HG02678 (cell line): Measurements from ENCODE around the gene SPDL1.
A peak's percentile ranks its signal among the peaks of the same experiment; 100 is the strongest.

Experiments
- ATAC-seq: cut with Tn5 transposase; IDR thresholded peaks from one replicate; pipeline ENCODE4 v1.9.1; 2021; ENCODE audit warnings: mild to moderate bottlenecking, moderate library complexity; ENCODE audit not compliant: unreplicated experiment

Gene SPDL1

DNA sequence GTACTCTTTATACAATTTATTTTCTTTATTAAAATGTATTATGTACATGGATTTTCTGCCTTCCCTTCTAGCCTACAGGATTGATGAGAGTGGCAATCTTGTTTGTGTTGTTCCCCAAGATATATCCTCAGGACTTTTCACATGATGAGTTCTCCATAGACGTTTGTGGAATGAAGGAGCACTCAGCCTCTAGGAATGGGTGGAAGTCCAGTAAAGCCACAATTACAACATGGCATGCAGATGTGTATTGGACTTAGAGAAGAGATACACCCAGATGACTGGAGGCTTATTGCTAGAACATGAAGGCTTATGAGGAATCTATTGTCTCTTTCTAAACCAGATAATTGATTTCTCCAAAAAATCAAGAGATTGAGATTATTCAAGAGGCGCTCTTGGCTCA, 45.3 kb downstream of the SPDL1 start:
- ATAC-seq = no peak

DNA sequence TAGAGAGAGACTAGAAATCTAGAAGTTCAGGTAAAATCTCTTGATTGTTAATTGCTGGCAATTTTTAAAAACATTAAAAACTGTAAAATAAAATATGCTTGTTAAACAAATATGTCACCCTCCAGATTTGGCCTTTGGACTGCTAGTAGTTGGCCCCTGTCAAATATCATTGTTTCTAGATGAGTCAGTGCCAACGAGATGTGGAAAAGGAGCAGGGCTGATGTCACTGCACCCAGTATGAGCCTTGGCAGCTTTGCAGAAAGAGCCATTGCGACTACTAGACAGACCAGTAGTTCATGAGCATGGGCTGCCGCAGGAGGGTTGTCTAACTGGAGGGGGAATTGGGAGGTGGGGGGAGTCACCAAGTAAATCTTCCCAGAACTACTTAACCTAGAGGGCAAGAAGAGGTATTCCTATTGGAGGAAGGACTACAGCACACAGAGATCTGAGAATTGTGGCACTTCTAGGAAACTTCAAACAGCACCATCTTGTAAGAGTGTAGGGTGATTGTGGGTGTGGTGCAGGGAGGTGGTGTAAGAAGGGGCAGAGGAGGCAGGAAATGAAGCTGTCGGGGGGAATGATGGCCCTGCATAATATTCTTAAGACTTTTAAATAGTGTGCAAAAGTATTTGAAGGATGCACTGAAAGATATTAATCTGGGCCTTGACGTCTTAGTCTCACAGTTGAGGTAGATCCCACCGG, 46.4 kb downstream of the SPDL1 start:
- ATAC-seq = no peak

DNA sequence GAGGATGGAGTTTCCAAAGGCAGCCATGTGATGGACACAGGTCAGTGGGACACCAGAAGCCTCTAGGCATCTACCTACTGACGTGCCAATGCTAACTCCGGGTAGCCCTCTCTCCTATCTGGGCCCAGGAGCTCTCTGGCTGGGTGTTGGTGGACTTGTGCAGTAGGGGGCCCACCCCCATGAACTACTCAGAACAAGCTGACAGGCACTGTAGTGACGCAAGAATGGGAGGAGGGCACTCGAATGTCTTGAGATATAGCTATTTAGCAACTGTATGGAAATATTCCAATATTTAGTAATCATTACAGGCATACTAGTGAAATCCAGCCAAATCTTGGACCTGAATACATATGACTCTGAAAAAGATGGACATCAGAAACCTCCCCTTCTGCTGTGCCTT, 47.8 kb downstream of the SPDL1 start:
- ATAC-seq = no peak

DNA sequence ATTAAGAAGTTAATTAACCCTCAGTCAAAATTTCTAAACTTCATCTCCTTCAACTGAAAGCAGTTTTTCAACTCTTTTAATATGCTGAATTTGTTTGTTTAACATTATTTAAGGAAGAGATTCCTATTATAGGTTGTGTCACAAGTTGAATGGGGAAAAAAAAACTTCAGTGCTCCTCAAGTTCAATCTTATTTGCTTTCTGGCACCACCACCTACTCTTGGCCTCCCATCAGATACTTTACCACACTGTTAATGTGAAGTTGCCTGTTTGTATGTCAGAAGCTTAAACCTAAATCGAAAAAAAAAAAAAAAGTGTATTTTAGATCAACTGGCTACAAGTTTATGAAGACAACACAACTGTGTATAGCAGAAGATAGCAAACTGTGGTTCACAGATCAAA, 49.4 kb downstream of the SPDL1 start:
- no peak for ATAC-seq

DNA sequence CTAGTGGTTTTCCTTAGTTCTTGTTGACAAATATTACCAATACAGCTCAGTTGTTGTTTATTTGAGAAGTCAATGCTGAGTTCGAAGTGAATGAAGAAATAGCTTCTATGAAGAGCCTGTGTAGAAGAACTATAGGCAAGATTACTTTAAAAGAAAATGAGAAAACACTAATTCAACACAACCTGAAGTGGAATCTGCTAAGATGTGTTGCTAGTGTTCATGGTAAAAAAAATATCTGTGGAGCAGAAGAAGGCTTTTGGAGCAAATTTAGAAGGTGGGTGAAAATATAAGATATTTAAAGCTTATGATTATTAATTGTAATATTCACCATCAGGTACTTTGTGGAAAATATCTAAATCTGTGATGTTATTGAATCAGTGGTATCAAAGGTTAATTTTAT, 51.0 kb downstream of the SPDL1 start:
- no peak for ATAC-seq

DNA sequence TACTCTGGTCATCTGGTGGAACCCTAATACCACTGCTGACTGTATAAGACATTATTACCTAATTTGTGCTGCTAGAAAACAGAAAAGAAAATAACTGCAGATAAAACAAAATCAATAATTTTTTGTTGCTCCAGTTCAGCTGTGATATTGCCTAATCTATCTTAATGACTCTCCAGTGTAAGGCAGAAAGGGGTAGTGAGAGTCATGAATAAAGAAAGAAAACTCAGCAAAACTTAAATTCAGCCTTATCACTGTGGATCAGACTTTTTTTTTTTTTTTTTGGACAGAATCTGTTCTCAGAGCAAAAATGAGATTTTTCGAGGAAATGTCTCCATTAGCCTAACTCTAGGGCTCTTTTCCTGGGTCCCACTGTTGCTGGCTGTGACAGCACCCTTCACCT, 52.4 kb downstream of the SPDL1 start:
- no peak for ATAC-seq

DNA sequence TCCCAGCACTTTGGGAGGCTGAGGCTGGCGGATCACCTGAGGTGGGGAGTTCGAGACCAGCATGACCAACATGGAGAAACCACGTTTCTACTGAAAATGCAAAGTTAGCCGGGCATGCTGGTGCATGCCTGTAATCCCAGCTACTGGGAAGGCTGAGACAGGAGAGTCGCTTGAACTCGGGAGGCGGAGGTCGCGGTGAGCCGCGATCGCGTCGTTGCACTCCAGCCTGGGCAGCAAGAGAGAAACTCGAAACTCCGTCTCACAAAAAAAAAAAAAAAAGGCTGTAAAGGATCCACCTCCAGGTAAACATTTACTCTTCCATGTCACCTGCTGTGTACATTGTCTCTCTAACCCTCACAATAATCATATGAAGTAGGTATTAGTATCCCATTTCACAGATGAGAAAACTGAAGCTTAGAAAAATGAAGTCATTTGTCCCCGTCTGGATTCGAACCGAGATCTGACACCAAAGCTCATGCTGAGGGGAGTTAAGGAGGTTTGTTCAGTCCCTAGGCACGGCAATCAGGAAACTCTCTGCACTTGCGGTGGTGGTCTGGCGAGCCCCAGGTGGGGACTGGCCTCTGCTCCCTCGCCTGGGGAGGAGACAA, 53.0 kb downstream of the SPDL1 start:
- no peak for ATAC-seq

DNA sequence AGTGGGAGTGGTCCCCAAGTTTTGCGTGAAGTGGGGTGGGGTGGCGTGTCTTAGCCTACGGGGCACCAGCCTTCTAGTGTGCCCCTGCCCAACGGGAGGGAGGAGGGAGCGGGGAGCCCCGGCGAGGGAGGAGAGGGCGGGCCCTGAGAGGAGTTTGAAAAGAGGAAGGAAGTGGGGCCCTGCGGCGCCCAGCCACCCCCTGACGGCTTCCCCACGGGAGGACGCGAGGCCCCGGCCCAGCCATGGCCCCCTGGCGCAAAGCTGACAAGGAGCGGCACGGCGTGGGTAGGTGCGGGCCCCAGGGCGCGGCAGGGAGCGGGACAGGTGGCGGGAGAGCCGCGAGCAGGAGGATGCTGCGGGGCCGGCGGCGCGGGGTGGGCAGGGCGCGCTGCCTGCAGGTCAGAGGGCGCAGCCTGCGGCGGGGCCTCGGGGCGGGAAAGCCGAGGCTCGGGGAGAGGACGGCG, 53.5 kb downstream of the SPDL1 start, which contains the start of gene DOCK2:
TSS of gene DOCK2 (plus strand) at position 191 of the 464 bp plus-strand sequence. CDS start at position 243, 52 bp downstream.
- peak; percentile 94 for ATAC-seq

DNA sequence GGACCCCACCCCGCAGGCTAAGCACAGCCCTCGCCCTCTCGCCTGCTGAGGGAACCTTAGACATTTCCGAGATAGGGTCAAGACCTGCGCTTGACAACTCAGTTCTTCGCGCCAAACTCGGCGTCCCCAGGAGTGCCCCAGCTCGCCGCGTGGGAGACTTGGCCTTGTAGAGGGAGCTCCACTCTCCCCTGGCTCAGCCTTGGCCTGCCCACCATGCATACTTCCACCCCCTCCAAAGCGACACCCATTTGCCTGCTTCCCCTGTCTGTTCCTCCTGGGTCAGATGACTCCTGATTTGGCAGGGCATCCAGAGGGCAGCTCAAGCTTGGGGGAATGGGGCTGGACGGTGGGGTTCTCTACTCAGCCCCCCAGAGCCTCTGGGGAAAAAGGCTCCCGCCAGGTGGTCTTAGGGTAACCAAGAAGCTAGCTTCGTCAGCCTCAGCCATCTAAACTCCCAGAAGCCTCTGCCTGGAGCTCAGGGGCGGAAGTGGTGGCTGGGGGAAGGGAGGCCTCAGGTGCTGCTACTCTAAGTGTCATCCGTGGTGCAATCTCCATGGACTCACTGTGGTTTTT, 54.1 kb downstream of the SPDL1 start:
- ATAC-seq = peak; percentile 61

DNA sequence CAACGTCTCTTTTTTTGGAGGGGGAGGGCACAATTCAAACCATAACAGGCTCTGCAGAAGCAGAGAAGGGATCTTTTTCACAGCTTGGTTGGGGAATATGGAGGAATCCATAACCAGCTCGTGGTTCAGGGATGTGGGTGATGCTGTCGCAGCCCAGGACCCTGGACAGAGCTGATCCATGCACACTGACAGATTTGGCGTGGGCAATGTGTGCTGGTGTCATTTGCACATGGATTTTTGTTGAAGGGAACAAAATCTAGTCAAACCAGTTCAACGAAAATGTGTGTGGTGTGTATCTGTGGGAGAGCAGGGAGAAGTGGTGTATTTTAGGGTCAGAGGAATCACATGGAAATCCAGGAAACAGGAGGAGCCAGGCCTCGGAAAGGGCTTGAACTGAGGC, 57.7 kb downstream of the SPDL1 start:
- no peak for ATAC-seq

DNA sequence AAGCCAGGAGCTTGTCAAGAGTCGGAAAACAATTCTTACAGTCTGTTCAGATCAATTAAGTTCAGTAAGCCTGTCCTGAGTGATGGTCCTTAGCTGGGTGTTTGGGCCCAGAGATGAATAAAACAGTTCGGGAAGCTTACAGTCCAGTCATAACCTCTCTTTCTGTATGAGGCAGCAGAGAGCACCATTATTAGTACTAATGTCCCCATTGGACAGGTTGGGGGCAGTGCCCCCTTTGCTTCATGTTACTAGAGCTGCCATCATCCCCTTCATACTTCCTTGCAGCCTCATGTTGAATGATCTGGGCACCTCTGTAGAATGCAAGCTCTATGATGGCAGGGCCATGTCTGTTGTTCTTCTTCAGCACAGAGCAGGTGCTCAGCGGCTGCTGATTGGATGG, 63.3 kb downstream of the SPDL1 start:
- ATAC-seq = peak; percentile 31

DNA sequence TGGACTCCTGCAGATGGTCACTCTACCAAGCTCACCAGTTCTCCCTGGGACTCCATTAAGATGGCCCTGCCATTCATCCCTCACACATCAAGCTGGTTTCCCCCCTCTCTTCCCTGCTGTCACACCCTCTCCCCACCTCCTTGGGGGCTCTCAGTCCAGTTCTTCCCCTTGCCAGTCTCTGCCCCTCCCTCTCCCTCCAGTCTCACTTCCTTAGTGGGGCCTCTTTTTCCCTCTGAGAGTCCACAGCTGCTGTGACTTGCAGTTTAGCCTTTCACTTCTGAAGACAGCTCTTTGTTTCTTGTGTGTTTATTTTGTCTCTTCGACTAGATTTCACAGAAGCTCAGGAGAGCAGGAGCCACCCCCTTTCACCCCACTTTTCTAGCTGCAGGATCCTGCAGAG, 64.0 kb downstream of the SPDL1 start:
- peak; percentile 48 for ATAC-seq

DNA sequence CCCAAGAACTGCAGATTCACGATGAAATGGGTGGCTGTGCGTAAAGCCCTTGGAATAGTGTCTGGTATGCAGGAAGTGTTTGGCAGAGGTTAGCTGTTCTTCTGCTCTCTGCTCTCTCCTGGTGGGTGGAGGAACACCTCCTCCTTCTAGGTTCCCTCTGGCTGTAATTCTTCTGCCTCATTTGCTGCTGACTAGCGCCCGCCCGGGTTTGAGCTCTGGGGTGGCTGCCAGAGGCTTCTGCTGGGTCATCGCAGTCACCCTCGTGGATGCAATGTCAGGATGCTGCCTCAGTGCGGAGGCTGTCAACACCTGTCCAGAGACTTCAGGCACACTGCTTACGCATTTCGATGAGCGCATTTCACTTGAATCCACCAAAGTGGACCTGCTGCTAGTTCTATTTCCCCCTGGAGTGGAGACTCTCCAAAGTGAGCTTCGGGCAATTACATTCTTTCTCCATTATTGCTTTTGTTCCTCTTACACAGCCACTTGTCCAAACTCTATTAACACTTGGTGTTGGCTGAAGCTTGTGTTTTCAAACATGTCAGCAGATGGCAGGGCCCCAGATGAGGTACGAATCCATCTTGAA, 65.2 kb downstream of the SPDL1 start:
- ATAC-seq = no peak

DNA sequence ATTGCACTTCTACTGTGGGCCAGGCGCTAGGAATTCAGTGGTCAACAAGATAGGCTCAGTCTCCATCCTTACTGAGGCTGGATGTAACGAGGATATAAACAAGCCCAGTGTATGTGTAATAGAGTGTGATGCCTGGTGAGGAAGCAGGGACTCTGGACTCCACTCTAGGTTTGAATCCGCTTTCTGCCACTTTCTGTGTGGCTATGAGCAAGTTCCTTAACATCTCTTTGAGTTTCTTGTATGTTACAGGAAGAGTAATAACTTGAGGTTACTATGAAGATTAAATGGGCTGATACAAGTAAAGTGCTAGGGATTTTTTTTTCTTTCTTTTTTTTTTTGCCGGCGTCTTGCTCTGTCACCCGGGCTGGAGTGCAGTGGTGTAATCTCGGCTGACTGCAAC, 65.9 kb downstream of the SPDL1 start:
- ATAC-seq = no peak

DNA sequence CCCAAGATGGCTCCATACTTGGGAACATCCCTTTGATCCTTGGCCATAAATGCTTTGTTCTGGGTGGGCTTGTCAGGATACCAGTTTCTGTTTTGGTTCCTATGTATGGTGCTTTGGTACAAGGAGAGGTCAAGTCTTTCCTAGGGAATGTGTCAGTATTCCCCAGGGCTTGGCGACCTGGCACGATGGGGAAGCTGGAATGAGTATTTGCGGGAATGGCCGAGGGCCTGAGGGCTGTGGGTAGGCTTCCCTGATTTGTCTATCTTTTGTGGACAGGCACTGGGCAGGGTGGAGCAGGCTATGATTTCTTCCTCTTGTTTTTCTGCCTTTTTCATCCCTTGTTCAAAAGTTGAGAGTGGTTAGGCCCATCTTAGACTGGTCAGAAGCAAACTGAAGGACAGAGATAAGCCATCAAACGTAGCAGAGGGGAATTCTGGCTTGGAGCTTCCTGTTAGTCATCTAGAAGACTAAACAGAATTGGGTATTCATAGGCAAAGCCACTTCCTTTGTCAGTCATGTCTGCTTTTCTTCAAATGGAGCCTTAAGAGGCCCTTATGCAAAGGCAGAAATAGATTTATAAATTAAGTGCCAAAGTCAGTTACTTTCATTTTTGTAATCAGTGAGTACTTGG, 67.2 kb downstream of the SPDL1 start:
- peak; percentile 65 for ATAC-seq

DNA sequence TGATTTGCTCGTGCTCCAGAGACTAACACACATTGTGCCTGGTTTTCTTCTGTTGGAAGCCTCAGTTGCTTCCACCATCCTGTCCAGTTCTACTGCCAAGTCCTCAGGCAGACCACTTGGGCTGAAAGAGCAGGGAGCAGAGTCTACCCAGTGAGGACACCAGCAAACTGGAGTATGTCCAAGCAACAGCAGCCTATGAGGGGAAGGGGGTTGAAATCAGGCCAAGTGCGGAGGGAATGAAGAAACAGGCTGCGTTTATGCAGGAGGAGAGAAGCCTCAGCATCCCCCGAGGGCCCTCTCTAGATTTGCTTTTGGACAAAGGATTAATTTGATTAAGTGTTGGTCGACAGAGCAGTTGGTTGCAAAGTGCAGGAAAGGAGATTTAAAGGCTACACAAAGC, 68.0 kb downstream of the SPDL1 start:
- no peak for ATAC-seq

DNA sequence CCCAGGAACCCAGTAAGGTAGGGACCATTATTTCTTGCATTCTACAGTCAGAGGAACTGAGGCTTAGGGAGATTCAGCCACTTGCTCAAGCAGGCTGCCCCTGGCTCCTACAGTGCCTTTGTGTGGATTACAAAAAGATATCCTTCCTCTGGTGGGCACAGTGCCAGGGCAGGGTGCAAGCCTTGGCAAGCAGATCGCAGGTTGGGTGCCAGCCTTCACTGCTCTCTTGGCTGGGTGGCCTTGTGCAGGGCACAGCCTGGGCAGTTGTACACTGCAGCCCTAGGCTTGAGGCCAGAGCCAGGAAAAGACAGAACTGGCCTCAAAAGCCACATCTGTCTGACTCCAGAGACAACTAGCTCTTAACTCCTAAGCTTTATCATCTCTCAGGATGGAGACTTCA, 68.5 kb downstream of the SPDL1 start:
- ATAC-seq = no peak

DNA sequence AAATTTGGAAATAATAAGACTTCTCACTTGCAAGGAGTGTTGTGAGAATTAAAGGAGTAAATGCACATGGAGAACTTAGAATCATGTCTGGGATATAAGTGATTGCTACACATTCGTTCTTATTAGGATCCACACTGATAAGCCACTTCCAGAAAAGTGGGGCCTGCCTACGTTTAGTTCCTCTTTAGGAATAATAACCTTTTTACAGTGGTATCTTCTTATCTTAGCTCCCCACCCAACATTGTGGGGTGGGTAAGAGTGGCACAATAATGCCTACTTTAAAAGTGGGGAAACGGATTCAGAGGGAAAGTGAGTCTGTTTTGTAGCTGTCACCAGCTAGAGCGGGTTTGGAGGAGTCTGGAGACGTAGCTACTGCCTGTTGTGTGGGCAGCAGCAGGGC, 69.5 kb downstream of the SPDL1 start:
- ATAC-seq = no peak
